Mammary epithelial cell (primary cell): ENCODE measurements around the gene SOD1.

ENCODE experiments used
- CTCF ChIP-seq, 2 donors: IDR thresholded peaks in 1 of 2; conservative IDR thresholded peaks in 1 of 2; 2 replicates each; pipeline ENCODE4 v1.5.1; 2011 to 2012; ENCODE audit warnings: inconsistent platforms in 2 of 2, low read length in 2 of 2, mild to moderate bottlenecking in 2 of 2, control low read depth in 1 of 2, low read depth in 1 of 2; ENCODE audit not compliant: insufficient read depth in 1 of 2; ENCODE audit errors: extremely low read depth in 1 of 2
- EZH2 ChIP-seq: IDR thresholded peaks from 2 replicates; pipeline ENCODE4 v1.6.1; 2012; ENCODE audit warnings: low read length, inconsistent platforms, borderline replicate concordance

GRCh38 chr21:31682620-31683019, 23.1 kb downstream of the SOD1 start:
- TF ChIP-seq CTCF (conservative IDR thresholded peaks at IDR 0.05 in 1 of 2, IDR thresholded peaks at IDR 0.05 in 1 of 2; ENCODE audit: extremely low read depth in 1 of 2, insufficient read depth in 1 of 2, low read depth in 1 of 2, low read length in 2 of 2) (no peak), EZH2 (no peak)
